B cell (primary cell): ENCODE measurements around the gene CAPG. TPM values are rescaled to one million over a fixed set of nuclear protein-coding genes. Genes with fewer than 3 reads are reported as not detected.
A peak's percentile ranks its signal among the peaks of the same experiment; 100 is the strongest.

Source experiments
- ATAC-seq: fragments of 200-7000 bp; cut with Tn5 transposase; one replicate; pipeline ENCODE4 v1.10.0; 2021; ENCODE audit warnings: low read depth, mild to moderate bottlenecking, moderate number of reproducible peaks, moderate library complexity
- CTCF ChIA-PET: fragments of 350-600 bp; sonication (Branson Sonifier 250); formaldehyde crosslinking; loops from one replicate; lab custom pipeline; 2021; ENCODE audit warnings: antibody characterized with exemption, inconsistent platforms; lab: Charles Lee
- POLR2A ChIA-PET: fragments of 350-600 bp; sonication (Branson Sonifier 250); formaldehyde crosslinking; loops from one replicate; lab custom pipeline; 2021; ENCODE audit warnings: antibody characterized with exemption; lab: Charles Lee
- DNase-seq: peaks from one replicate; pipeline ENCODE4 v3.0.0; 2013
- H2AFZ ChIP-seq: 2 replicates; pipeline ENCODE4 v1.6.1; 2012; ENCODE audit warnings: mild to moderate bottlenecking, low read depth, low read length; ENCODE audit not compliant: insufficient read depth, poor library complexity, severe bottlenecking
- H3K27ac ChIP-seq, 2 donors: 1 replicate in 1 of 2; 2 replicates in 1 of 2; pipeline ENCODE4 v1.5.1; 2012 to 2013; ENCODE audit warnings: low read length in 2 of 2, mild to moderate bottlenecking in 2 of 2, moderate library complexity in 1 of 2
- H3K27me3 ChIP-seq, 4 experiments: fragments of 200-600 bp in 1 of 4; sonication (generic) in 1 of 4; replicated peaks in 1 of 4; 1 replicate in 2 of 4; 2 replicates in 2 of 4; pipeline versions ENCODE4 v1.6.1 to v1.7.0; 2013 to 2016; ENCODE audit warnings: low read length in 3 of 4, mild to moderate bottlenecking in 2 of 4, mixed read lengths in 1 of 4, moderate library complexity in 1 of 4; ENCODE audit not compliant: insufficient read depth in 4 of 4, control insufficient read depth in 3 of 4; ENCODE audit errors: control extremely low read depth in 1 of 4
- H3K36me3 ChIP-seq, 2 experiments: replicated peaks in 1 of 2; 1 replicate in 1 of 2; 2 replicates in 1 of 2; pipeline versions ENCODE4 v1.6.1 to v1.7.1; 2013; ENCODE audit warnings: low read length in 1 of 2; ENCODE audit not compliant: insufficient read depth in 2 of 2, control insufficient read depth in 1 of 2; ENCODE audit errors: control extremely low read depth in 1 of 2, extremely low read depth in 1 of 2
- H3K4me1 ChIP-seq, 2 donors: fragments of 200-600 bp in 1 of 2; sonication (generic) in 1 of 2; 1 replicate in 1 of 2; 2 replicates in 1 of 2; pipeline versions ENCODE4 v1.5.1 to v1.6.1; 2013 to 2017; ENCODE audit warnings: low read length in 2 of 2; ENCODE audit not compliant: control insufficient read depth in 2 of 2, insufficient read depth in 2 of 2
- H3K4me2 ChIP-seq: replicated peaks from 2 replicates; pipeline ENCODE3; 2012; ENCODE audit warnings: mild to moderate bottlenecking, low read depth, low read length; ENCODE audit not compliant: poor library complexity, severe bottlenecking
- H3K4me3 ChIP-seq, 5 experiments: fragments of 200-600 bp in 1 of 5; sonication (generic) in 1 of 5; 1 replicate in 3 of 5; 2 replicates in 2 of 5; pipeline versions ENCODE4 v1.5.1 to v1.7.0; 2011 to 2016; ENCODE audit warnings: low read length in 4 of 5, mild to moderate bottlenecking in 4 of 5, low read depth in 2 of 5, control low read depth in 1 of 5, moderate library complexity in 1 of 5; ENCODE audit not compliant: insufficient read depth in 1 of 5; ENCODE audit errors: control extremely low read depth in 1 of 5, extremely low read depth in 1 of 5
- H3K79me2 ChIP-seq: fragments of 200-600 bp; sonication (generic); one replicate; pipeline ENCODE4 v1.6.0; 2016; ENCODE audit warnings: low read length; ENCODE audit not compliant: control insufficient read depth, insufficient read depth
- H3K9ac ChIP-seq: fragments of 200-600 bp; sonication (generic); 2 replicates; pipeline ENCODE4 v1.6.1; 2017; ENCODE audit warnings: mild to moderate bottlenecking, low read length, moderate library complexity
- H3K9me3 ChIP-seq, 3 donors: one replicate each; pipeline versions ENCODE4 v1.6.1 to v1.7.1; 2013; ENCODE audit warnings: low read length in 2 of 3; ENCODE audit not compliant: control insufficient read depth in 2 of 3, insufficient read depth in 1 of 3; ENCODE audit errors: control extremely low read depth in 1 of 3
- H4K20me1 ChIP-seq: 2 replicates; pipeline ENCODE4 v1.6.0; 2012; ENCODE audit warnings: mild to moderate bottlenecking, low read length; ENCODE audit not compliant: insufficient read depth, control insufficient read depth, poor library complexity, severe bottlenecking
- H3K27ac Mint-ChIP-seq: one replicate; pipeline ENCODE4 v1.8.0; 2021; ENCODE audit warnings: mixed read lengths
- H3K27me3 Mint-ChIP-seq: one replicate; pipeline ENCODE4 v1.8.0; 2021; ENCODE audit warnings: mixed read lengths
- H3K4me1 Mint-ChIP-seq: one replicate; pipeline ENCODE4 v1.8.0; 2021; ENCODE audit warnings: mixed read lengths
- H3K4me3 Mint-ChIP-seq: one replicate; pipeline ENCODE4 v1.8.0; 2021; ENCODE audit warnings: mixed read lengths
- H3K9me3 Mint-ChIP-seq: one replicate; pipeline ENCODE4 v1.8.0; 2022; ENCODE audit warnings: mixed read lengths; ENCODE audit not compliant: insufficient read depth
- CTCF ChIP-seq: fragments of 200-600 bp; IDR thresholded peaks from one replicate; pipeline ENCODE4 v1.8.0; 2022; ENCODE audit warnings: antibody characterized with exemption, mild to moderate bottlenecking
- EZH2 ChIP-seq: IDR thresholded peaks from 2 replicates; pipeline ENCODE4 v1.6.1; 2012; ENCODE audit warnings: borderline replicate concordance, low read depth, mild to moderate bottlenecking, moderate library complexity, low read length; ENCODE audit not compliant: insufficient read depth, poor library complexity, severe bottlenecking
- WGBS: methylation state at CpG from one replicate; pipeline ENCODE4 v1.1.5; 2013; ENCODE audit warnings: missing lambda C conversion rate; ENCODE audit not compliant: insufficient coverage; 5-methylcytosine and 5-hydroxymethylcytosine counted together
- intact Hi-C: fragments of 100-400 bp; cut with micrococcal nuclease; formaldehyde crosslinking; loops from one replicate; pipeline ENCODE4 v1.10.0; 2022
- polyA plus RNA-seq: library from polyadenylated mRNA; depleted of rRNA; stranded (reverse); fragments of >200 nt; gene quantifications from 2 replicates; pipeline ENCODE4 v1.2.3, GENCODE V29; 2012
- total RNA-seq, 2 donors: library from RNA; stranded (reverse); fragments of 120-200 nt in 1 of 2; gene quantifications; 1 replicate in 1 of 2; 2 replicates in 1 of 2; pipeline versions ENCODE4 v1.2.3 to v1.2.4, GENCODE V29; 2013 to 2022

The CAPG gene
- total and polyA plus RNA-seq, 2 donors (not counting 1 experiment from before 2014, with no cell fraction given) = 158 to 210 TPM

DNA sequence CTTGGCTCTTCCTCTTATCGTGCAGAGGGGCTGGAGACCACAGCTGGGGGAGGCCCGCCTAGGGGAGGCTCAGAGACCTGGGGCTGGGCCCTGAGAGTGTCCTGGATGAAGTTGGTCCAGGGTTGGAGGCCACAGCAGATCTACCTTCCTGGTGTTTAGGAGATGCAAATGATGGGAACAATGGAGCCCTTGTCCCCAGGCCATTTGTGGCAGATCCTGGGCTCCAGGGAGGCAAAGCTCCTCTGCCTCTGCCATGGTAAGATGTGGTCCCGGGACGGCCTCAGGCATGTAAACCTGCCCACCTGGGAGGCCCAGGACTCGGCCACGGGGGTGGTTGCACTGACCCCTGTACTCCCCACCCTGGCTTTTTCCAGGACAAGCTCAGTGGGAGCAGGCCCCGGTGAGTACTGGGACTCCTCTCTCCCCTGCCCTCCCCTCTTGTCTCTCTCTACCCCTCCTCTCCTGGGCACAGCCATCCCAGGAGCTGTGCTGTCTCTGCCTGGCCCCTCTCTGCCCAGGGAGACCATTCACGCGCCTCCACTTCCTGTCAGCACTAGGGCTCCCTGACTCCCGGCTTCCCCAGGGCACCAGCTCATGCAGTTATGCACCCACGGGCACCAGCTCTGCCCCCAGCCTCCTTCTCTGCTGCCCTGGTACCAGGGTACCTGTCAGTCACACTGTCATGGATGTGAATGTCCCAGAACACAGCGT lies 19.2 kb upstream of the CAPG start:
- no peak overlapping the region for H3K4me3 Mint-ChIP-seq
- DNase-seq = no peak
- H3K9me3 ChIP-seq = no peaks in the 10 kb centered on the region
- no peak overlapping the region for H2AFZ ChIP-seq
- no peak overlapping the region for H3K4me3 ChIP-seq
- H3K9me3 Mint-ChIP-seq = no peaks in the 10 kb centered on the region
- intact Hi-C loops = no loop called here
- POLR2A ChIA-PET = interaction anchor here (0.6 to 1.4 kb wide), 2 partner anchors 8 to 69 kb away, joined by 4 to 6 read pairs; no protein-coding TSS in a partner anchor
- no peaks in the 10 kb centered on the region for H3K4me1 Mint-ChIP-seq
- peaks cover 0 to 2% of the 10 kb centered on the region in 2 donors for H3K4me1 ChIP-seq
- H3K9ac ChIP-seq = no peak overlapping the region
- no peaks in the 10 kb centered on the region for H3K79me2 ChIP-seq
- H3K27me3 ChIP-seq = no peaks in the 10 kb centered on the region
- ATAC-seq = no peak
- no peaks in the 10 kb centered on the region for H3K27me3 Mint-ChIP-seq
- no peaks in the 10 kb centered on the region for H4K20me1 ChIP-seq
- no peak overlapping the region for H3K4me2 ChIP-seq
- peak overlapping the region; percentile 20 for H3K27ac Mint-ChIP-seq
- H3K36me3 ChIP-seq = no peaks in the 10 kb centered on the region
- TF ChIP-seq EZH2 = no peak
- TF ChIP-seq CTCF = no peak
- CTCF ChIA-PET = interaction anchor here (1.3 to 1.6 kb wide), 2 partner anchors 9 to 121 kb away, joined by 5 to 7 read pairs; no protein-coding TSS in a partner anchor
- H3K27ac ChIP-seq = no peak overlapping the region
- WGBS = 71% methylated on average over 12 of the region's 12 CpGs

- intact Hi-C loops = no loop called here
- no peaks in the 10 kb centered on the region for H3K79me2 ChIP-seq
- H3K27ac Mint-ChIP-seq = no peak overlapping the region
- H3K27me3 ChIP-seq = no peaks in the 10 kb centered on the region
- no peaks in the 10 kb centered on the region for H3K9me3 Mint-ChIP-seq
- TF ChIP-seq EZH2 = no peak
- no peak for TF ChIP-seq CTCF
- H3K4me1 ChIP-seq = no peaks in the 10 kb centered on the region
- H3K4me3 ChIP-seq = no peak overlapping the region
- no peaks in the 10 kb centered on the region for H4K20me1 ChIP-seq
- H3K9me3 ChIP-seq = no peaks in the 10 kb centered on the region
- no peaks in the 10 kb centered on the region for H3K27me3 Mint-ChIP-seq
- DNase-seq = no peak
- H3K9ac ChIP-seq = no peak overlapping the region
- CTCF ChIA-PET = interaction anchor here (0.6 to 1.3 kb wide), 3 partner anchors 86 to 124 kb away, joined by 3 to 5 read pairs (median 3); no protein-coding TSS in a partner anchor
- POLR2A ChIA-PET = interaction anchor here (1.4 kb wide), 1 partner anchor 9 kb away, joined by 4 read pairs; no protein-coding TSS in a partner anchor
- WGBS = 82% methylated on average over 6 of the region's 7 CpGs
- no peak overlapping the region for H3K4me2 ChIP-seq
- H3K36me3 ChIP-seq = no peaks in the 10 kb centered on the region
- no peak overlapping the region for H3K27ac ChIP-seq
- ATAC-seq = no peak
- H3K4me3 Mint-ChIP-seq = no peak overlapping the region
- no peaks in the 10 kb centered on the region for H3K4me1 Mint-ChIP-seq
- no peak overlapping the region for H2AFZ ChIP-seq
Measured at GRCh38 chr2:85428343-85428881, 18.2 kb upstream of the CAPG start.
